SK-N-SH treated with all-trans-retinoic acid at 6 μM for 48 hours (cell line): ENCODE data around the gene CPS1.

Experiments
- ATAC-seq: fragments of 200-7000 bp; cut with Tn5 transposase; 3 replicates; pipeline ENCODE4 v1.9.1; 2020; ENCODE audit warnings: mild to moderate bottlenecking, moderate library complexity
- BACH2 ChIP-seq: fragments of 250-450 bp; sonication (Bioruptor Pico); IDR thresholded peaks from 2 replicates; pipeline ENCODE4 v1.9.0; 2021; ENCODE audit warnings: mild to moderate bottlenecking, borderline replicate concordance
- CREB5 ChIP-seq: fragments of 250-450 bp; sonication (Bioruptor Pico); IDR thresholded peaks from 2 replicates; pipeline ENCODE4 v1.5.1; 2020; ENCODE audit warnings: low read depth, mild to moderate bottlenecking, moderate library complexity
- CSDC2 ChIP-seq: fragments of 250-450 bp; sonication (Bioruptor Pico); IDR thresholded peaks from 2 replicates; pipeline ENCODE4 v1.5.0; 2020; ENCODE audit warnings: mild to moderate bottlenecking, moderate library complexity
- CSRNP3 ChIP-seq: fragments of 250-450 bp; sonication (Bioruptor Pico); IDR thresholded peaks from 2 replicates; pipeline ENCODE4 v1.5.1; 2021; ENCODE audit warnings: mild to moderate bottlenecking, moderate library complexity
- ESRRG ChIP-seq: fragments of 250-450 bp; sonication (Bioruptor Pico); IDR thresholded peaks from 2 replicates; pipeline ENCODE4 v1.6.1; 2021; ENCODE audit warnings: mild to moderate bottlenecking
- OSR1 ChIP-seq: fragments of 250-450 bp; sonication (Bioruptor Pico); IDR thresholded peaks from 2 replicates; pipeline ENCODE4 v1.8.0; 2022; ENCODE audit warnings: moderate library complexity, mild to moderate bottlenecking, inconsistent platforms
- PATZ1 ChIP-seq: fragments of 250-450 bp; sonication (Bioruptor Pico); IDR thresholded peaks from 2 replicates; pipeline ENCODE4 v1.8.0; 2020; ENCODE audit warnings: mild to moderate bottlenecking, moderate library complexity, borderline replicate concordance
- POU6F1 ChIP-seq: fragments of 250-450 bp; sonication (Bioruptor Pico); IDR thresholded peaks from 2 replicates; pipeline ENCODE4 v1.8.0; 2021; ENCODE audit warnings: low read depth, mild to moderate bottlenecking, moderate library complexity, borderline replicate concordance
- RARB ChIP-seq: fragments of 250-450 bp; sonication (Bioruptor Pico); IDR thresholded peaks from 2 replicates; pipeline ENCODE4 v1.8.0; 2021; ENCODE audit warnings: mild to moderate bottlenecking, moderate library complexity
- SNAI2 ChIP-seq: fragments of 250-450 bp; sonication (Bioruptor Pico); IDR thresholded peaks from 2 replicates; pipeline ENCODE4 v1.5.0; 2020; ENCODE audit warnings: mild to moderate bottlenecking, moderate library complexity
- TCF4 ChIP-seq: fragments of 250-450 bp; sonication (Bioruptor Pico); IDR thresholded peaks from 2 replicates; pipeline ENCODE4 v1.8.0; 2021; ENCODE audit warnings: mild to moderate bottlenecking, moderate library complexity, borderline replicate concordance
- TOX ChIP-seq: fragments of 250-450 bp; sonication (Bioruptor Pico); IDR thresholded peaks from 2 replicates; pipeline ENCODE4 v1.8.0; 2021; ENCODE audit warnings: mild to moderate bottlenecking, moderate library complexity, borderline replicate concordance
- TSHZ2 ChIP-seq: fragments of 250-450 bp; sonication (Bioruptor Pico); IDR thresholded peaks from 2 replicates; pipeline ENCODE4 v1.5.0; 2020; ENCODE audit warnings: mild to moderate bottlenecking, moderate library complexity
- ZFP3 ChIP-seq: fragments of 250-450 bp; sonication (Bioruptor Pico); IDR thresholded peaks from 2 replicates; pipeline ENCODE4 v1.5.0; 2020; ENCODE audit warnings: mild to moderate bottlenecking, moderate library complexity
- ZFP30 ChIP-seq: fragments of 450-650 bp; formaldehyde crosslinking; IDR thresholded peaks from 2 replicates; pipeline ENCODE4 v1.5.0; 2022; ENCODE audit warnings: mild to moderate bottlenecking, moderate library complexity
- ZNF565 ChIP-seq: fragments of 450-650 bp; formaldehyde crosslinking; conservative IDR thresholded peaks from 2 replicates; pipeline ENCODE4 v1.5.0; 2020; ENCODE audit warnings: low read depth, mild to moderate bottlenecking, moderate library complexity
- ZNF70 ChIP-seq: fragments of 450-650 bp; formaldehyde crosslinking; IDR thresholded peaks from 2 replicates; pipeline ENCODE4 v1.5.0; 2020; ENCODE audit warnings: mild to moderate bottlenecking, moderate library complexity
- ZNF8 ChIP-seq: fragments of 450-650 bp; formaldehyde crosslinking; IDR thresholded peaks from 2 replicates; pipeline ENCODE4 v1.5.0; 2020; ENCODE audit warnings: mild to moderate bottlenecking, moderate library complexity

CPS1 gene

GRCh38 chr2:210540471-210540870, 15.9 kb upstream of the CPS1 start:
- no peak for TF ChIP-seq CREB5
- TF ChIP-seq CSRNP3, result no peak
- TF ChIP-seq OSR1 (CRISPR knock-in tag), result no peak
- no peak for TF ChIP-seq TCF4 (CRISPR knock-in tag)
- ATAC-seq, result no peak

GRCh38 chr2:210540900-210541289, 15.5 kb upstream of the CPS1 start:
- TF ChIP-seq BACH2 (CRISPR knock-in tag) (no peak), CREB5 (no peak), ZNF8 (CRISPR knock-in tag) (no peak), OSR1 (CRISPR knock-in tag) (no peak), POU6F1 (CRISPR knock-in tag) (no peak)
- no peak for ATAC-seq

GRCh38 chr2:210541290-210541902, 15.0 kb upstream of the CPS1 start:
- peak; percentile 73; the same call in 2 of the 3 replicates for ATAC-seq

GRCh38 chr2:210544007-210544590, 12.3 kb upstream of the CPS1 start:
- no peak for ATAC-seq
- TF ChIP-seq SNAI2, result no peak
- no peak for TF ChIP-seq ESRRG (CRISPR knock-in tag)
- no peak for TF ChIP-seq RARB (CRISPR knock-in tag)
- no peak for TF ChIP-seq CSDC2
- no peak for TF ChIP-seq TCF4 (CRISPR knock-in tag)
- no peak for TF ChIP-seq ZFP30
- no peak for TF ChIP-seq ZNF8 (CRISPR knock-in tag)
- no peak for TF ChIP-seq PATZ1 (CRISPR knock-in tag)
- TF ChIP-seq ZNF565 (CRISPR knock-in tag), result no peak
- TF ChIP-seq TSHZ2 (CRISPR knock-in tag), result no peak
- no peak for TF ChIP-seq ZFP3 (CRISPR knock-in tag)
- no peak for TF ChIP-seq ZNF70

More at GRCh38 chr2:210541290-210541902, 15.0 kb upstream of the CPS1 start:
- TF ChIP-seq TSHZ2 (CRISPR knock-in tag) (peak; percentile 31), RARB (CRISPR knock-in tag) (no peak), TOX (no peak), TCF4 (CRISPR knock-in tag) (peak; percentile 66; the same call in 1 of the 2 replicates)
